ENCODE results near the gene CMTM7. TPM values are rescaled to one million over a fixed set of nuclear protein-coding genes. Genes with fewer than 3 reads are reported as not detected.
"Not testable (repeated sequence)": the region's sequence is repeated elsewhere in the genome, so short reads cannot be mapped to it uniquely, and the experiment has no call there.

CMTM7 gene
- total RNA-seq, 1 donor from 2014 or later = 19.8 TPM

DNA sequence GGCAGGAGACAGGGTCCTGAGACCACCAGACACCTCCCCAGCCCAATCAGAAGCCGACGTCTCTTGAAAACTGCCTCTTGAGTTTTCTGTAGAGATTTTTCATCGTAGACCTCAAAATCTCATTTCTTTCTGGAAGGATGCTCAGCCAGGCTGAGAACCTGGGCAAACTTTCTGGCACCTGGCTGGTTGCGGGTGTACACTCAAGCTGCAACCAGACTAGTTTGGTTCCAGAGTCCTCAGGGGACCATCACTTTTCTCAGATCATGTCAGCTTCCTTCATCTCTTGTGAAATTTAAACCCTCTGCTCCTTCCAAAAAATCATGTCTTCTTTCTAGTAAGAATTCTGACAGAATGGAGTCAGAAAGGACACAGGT is 45.1 kb downstream of the CMTM7 start:
- no peak for DNase-seq (ENCODE audit: low read depth in 2 of 2)

DNA sequence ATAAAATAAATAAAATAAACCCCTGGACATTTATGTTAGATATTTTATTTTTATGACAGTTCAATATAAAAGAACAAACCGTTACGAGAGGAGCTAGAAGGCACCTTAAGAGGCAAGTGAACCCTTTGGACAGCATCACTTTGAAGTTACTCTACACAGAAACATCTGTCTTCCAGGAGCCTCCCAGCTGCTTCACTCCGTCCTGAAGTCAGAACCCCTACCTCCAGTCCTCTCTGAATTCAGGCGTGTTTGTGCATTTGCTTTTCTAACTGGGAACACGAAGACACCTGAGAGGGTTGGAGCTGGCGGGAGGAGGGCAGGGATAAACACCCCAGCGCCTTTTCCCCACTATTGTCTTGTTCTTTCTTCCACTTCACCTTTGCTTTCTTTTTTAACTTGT is 46.2 kb downstream of the CMTM7 start:
- DNase-seq (ENCODE audit: low read depth in 2 of 2) = no peak

DNA sequence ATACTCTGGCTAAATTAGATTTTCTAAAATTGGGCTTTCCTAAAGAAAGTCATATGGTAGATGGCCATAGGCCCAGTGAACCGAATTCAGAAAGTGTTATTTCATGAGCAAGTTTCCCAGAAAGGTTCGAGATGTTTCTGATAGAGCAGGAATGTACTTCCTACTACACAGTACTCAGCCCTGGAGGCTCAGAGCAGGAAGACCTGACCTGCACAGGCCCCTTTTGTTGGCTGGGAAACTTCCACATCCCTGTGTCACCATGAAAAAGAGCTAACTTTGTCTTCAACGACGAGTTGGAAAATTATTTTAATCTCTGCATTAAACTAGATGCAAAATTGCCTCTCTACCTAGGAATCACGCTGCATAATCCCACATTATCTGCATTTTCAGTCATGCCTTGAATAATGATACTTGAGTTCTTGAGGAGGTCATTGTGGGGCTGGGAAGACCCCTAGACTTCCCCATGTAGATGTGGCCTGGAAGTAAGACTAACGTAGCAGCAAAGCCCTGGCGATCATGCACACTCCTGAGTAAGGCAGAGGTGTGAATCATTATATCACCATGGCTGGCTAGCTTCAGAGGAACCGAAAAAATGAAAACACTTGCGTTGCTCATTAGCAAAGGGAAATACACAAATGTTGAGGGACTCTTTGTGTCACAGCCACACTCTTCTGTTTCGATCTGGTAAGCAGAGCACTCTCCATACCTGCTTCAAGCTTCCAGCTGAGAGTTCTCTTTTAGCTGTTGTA is 47.1 kb downstream of the CMTM7 start:
- DNase-seq (ENCODE audit: low read depth in 2 of 2) = peak in 1 of 2 donors; percentile 38

DNA sequence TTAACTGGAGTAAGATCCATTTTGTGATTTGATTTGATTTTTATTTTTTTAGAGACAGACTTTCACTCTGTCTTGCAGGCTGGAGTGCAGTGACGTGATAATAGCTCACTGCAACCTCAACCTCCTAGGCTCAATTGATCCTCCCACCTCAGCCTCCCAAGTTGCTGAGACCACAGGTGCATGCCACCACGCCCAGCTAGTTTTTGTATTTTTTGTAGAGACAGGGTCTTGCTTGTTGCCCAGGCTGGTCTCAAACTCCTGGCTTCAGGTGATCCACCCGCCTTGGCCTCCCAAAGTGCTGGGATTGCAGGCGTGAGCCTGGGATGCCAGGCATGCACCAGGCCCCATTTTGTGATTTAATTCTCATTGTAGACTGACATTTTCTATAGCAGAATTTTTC is 47.8 kb downstream of the CMTM7 start:
- DNase-seq (ENCODE audit: low read depth in 2 of 2) = not testable (repeated sequence)

DNA sequence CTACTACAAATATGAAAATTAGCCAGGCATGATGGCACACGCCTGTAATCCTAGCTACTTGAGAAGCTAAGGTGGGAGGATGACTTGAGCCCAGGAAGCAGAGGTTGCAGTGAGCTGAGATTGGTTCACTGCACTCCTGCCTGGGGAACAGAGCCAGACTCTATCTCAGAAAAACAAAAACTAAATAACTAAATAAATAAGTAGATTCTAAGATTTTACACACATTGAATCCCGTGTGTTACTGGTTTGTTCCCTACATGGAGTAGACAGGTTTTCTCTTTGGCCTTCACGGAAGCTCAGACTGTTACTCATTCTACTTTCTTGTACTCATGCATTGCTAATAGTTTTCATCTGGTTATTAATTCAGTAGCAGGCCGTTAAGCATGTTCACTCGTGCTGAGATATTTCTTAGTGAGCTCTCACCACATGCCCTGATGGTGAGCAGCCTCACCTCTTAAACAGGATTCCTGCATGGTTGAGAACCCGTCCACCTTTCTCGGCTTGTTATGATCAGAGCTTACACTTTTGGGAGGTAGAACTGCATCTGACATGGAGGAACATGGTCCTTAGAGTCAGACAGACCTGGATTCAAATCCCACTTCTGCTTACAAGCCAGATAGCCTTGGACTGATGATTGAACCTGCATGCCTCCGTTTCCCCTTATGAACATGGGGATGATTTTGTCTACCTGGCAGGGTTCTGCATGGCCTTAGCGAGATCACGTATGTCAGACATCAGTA is 49.1 kb downstream of the CMTM7 start:
- no peak for DNase-seq (ENCODE audit: low read depth in 2 of 2)

DNA sequence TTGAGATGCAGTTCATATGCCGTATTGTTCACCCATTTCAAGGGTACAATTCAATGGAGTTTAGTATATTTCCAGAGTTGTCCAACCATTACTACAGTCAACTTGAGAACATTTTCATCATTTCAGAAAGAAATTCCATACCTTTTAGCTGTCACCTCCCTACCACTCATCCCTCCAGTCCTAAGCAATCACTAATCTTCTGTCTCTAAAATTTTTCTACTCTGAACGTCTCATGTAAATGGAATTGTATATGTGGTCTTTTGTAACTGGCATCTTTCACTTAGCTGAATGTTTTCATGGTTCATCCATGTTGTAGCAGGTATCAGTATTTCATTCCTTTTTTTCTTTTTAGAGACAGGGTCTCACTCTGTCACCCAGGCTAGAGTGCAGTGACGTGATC is 51.1 kb downstream of the CMTM7 start:
- no peak for DNase-seq (ENCODE audit: low read depth in 2 of 2)

DNA sequence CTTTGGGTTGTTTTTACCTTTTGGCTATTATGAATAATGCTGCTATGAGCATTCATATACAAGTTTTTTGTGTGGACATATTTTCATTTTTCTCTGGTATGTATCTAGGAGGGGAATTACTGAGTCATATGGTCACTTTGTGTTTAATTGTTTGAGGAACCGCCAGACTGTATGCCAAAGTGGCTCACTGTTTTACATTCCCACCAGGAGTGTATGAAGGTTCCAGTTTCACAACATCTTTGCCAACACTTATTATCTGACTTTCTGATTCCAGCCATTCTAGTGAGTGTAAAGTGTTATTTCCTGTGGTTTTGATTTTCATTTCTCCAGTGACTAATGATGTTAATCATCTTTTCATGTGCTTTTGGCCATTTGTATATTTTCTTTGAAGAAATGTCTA is 51.8 kb downstream of the CMTM7 start:
- peak; percentile 81 to 95 for DNase-seq (ENCODE audit: low read depth in 2 of 2)

DNA sequence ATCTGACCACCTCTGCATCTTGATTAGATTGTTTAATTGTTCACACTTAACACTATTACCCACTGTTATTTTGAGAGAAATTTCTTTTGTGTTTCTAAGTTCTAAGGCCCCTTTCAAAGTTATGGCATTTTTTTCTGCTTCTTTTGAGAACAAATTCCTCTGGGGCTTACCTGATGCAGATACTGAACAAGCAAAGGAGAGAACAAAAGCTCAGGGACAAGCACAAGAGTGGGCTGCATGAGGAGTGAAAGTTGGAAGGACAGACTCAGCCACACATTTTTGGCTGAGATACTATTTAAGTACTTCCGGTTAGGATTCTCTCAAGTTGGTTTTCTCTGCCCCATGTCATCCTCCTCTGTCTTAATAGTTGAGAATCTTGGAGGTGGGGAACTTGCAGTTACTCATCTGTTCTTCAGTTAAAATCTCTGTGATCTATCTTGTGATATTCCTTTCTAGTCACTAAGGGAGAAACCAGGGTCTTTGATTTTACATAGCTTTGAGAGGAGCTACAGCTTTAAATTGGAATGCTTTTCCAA is 56.3 kb downstream of the CMTM7 start:
- no peak for DNase-seq (ENCODE audit: low read depth in 2 of 2)

DNA sequence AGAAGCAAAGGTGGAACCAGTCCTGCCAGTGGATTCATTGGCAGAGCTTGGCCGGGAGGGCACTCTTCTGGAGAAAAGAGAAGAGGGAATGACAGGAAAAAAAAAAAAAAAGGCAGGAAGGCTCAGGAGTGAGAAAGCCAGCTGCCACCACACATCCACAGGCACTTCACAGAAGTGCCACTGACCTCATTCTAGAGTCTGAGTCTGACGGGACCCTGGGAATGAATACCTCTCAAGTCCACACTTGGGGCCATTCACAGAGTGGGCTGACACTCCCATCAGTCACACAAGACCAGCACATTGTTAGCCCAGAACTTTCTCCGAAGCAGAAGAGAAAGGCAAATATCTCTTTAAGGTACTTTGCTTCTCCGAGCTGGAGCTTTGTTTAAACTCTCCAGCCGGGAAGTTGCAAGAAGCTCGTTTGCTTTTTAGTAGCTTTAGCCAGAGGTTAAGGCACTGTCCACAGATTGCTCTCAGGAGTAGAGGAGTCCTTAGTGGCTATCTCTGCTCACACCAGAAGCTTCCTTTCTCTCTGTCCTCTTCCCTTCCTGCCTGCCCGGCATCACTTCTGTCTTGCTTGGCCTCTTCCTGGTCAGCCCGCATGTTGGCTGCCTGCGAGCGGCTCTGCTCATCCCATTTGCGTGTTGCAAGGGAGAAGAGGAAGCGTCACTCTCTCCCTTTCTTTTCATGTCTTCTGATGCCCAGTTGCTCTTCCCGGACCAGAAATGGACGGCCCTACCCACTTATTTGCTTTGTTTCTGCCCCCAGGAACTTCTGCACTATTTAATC is 57.2 kb downstream of the CMTM7 start:
- no peak for DNase-seq (ENCODE audit: low read depth in 2 of 2)

DNA sequence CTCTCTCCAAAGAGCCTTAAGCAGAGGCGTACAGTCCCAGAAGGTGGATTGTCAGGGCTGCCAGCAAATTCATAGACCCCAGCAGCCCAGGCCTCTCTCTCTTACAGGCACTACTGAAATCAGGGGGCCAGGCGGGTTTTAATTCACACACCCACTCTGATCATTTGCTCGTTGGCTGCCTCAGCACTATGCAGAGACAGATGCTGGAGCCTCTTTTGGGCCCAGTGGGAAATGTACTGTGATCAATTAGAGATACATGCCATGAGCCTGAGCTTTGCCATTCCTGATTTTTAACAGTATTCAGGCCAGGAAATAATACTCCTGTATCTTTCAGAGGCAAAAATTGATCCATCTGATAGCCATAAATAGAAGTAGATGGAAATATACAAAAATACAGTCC is 58.0 kb downstream of the CMTM7 start:
- DNase-seq (ENCODE audit: low read depth in 2 of 2) = no peak

DNA sequence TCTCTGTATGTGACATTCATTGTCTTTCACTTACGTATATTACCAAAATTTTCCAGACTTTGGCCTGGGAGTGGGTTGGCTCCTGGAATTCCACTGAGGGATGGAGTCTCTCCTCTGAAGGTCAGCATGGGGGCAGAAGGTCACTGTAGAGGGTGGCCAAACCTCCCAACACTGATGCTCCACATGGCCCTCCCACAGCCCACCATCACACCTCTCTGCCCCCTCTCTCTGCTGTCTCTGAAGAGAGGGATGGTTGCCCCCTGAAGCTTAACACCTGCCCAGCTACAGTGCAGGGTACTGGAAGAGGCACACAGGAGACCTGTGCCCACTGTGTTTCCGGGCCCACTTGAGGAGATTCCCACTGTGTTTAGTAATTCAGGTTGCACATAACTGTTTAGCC is 58.8 kb downstream of the CMTM7 start:
- no peak for DNase-seq (ENCODE audit: low read depth in 2 of 2)

DNA sequence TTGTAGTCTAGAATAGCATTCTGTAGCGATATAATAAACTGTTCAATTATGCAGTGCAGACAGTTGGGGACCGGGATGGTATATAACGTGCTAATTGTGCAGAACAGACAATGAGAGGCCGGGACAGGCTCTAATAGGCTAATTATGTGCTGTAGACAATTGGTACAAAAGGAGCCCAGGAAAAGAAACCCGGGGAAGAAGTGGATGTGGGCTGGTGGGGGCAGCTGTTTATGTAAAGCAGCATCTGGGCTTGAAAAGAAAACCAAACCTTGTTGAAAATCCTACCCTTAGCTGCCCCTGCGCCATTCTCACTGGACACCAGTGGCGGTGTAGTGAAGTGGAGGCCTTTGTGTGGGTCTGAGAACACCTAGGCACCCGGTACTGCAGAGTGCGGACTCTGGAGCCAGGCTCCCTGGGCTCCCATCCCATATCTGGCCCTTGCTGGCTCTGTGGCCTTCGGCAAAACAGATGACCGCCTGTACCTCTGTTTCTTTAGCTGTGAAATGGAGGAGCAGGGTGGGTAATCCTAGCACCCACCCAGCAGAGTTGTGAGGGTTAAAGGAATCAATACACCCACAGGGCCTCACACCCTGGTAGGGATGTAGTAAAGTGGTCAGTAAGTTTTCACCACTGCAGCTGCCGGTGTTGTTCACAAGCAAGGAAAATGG is 59.5 kb downstream of the CMTM7 start:
- DNase-seq (ENCODE audit: low read depth in 2 of 2) = no peak

DNA sequence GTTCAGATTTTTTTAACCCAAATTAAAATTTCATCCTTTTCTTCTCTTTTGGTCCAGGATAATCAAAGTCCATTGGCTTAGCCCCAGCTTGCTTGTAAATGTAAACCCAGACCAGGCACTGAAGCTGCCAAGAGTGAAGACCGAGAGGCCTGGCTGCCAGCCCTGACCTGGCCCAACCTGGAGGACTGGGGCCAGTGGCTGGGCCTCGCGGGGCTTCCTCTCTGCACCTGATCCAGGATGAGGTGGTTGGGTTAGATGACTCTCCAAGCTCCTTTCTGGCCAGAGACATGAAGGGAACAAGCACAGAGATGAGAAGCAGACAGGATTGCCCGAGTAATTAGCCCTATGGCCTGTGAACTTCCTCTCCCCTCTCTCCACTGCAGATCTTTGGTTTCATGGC is 60.4 kb downstream of the CMTM7 start:
- DNase-seq (ENCODE audit: low read depth in 2 of 2) = no peak

DNA sequence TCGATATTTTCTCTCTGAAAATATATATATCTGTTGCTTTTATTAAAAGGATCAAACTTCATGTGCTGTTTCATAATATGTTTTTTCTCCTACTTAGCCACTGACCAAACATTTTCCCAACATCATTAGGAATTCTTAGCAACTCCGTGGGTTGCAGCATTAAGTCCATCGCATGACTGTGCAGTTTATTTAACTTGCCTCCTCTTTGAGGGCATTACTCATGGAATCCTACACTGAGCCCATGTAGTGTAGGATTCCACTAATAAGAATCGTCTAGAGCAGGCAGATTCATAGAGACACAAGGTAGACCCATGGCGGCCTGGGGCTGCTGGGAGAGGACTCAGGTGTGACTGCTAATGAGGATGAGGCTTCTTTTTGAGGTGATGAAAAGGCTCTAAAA is 61.7 kb downstream of the CMTM7 start:
- DNase-seq (ENCODE audit: low read depth in 2 of 2) = no peak

DNA sequence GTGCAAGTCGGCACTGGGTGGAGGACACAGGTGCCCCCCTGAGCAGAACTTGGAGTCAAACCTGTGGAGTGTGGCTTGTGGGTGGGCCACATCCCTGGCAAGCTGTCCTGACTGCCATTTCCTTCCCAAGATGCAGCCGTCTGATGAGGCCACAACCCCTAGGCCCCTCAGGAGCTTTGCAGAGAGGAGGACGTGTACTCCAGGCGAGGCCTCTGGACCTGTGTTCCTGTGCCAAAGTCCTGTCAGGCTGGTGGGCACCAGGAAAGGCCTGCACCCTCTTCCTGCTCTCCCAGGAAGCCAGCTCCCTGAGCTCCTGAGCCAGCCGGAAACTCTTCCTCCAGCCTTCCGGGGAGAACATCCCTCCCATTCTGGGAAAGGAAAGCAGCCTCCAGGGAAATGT is 62.5 kb downstream of the CMTM7 start:
- DNase-seq (ENCODE audit: low read depth in 2 of 2) = no peak

DNA sequence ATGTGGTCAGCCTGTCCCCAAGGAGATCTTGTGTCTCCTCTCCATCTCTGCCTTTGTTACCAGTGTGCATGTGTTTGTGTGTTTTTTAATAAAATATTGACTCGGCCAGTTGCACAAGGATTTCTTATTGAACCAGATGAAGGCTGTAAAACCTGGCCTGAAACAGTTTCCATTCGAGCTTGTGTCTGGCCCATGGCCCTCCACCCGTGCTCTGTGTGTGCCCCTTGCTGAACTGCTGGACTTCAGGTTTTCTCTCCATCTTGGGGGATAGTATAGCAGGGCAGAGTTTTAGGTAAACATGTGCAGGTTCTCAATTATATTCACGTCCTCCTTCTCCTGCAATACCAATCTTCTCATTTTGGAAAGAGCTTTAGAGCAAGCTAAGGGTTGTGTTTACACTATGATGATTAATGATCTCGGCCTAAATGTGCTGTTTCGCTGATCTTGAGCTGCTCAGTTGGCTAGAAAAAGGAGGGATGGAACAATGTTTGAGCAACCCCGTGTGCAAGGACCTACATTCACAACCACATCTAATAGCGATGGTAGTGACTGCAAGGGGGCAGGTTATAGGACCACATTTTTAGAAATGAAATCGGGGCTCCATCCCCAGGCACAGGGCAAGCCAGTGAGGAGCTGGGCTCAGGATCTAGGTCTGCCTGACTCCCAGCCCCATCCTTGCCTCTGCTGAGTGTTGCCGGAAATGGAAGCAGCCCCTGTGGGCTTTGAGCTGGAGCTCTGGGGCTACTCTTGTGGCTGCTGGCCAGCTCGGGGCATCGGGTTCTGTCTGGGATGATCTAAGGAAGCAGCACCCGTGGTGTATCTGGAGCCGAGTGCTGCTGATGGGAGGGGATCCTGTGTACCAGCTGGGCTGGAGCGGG is 63.3 kb downstream of the CMTM7 start:
- DNase-seq (ENCODE audit: low read depth in 2 of 2) = no peak

DNA sequence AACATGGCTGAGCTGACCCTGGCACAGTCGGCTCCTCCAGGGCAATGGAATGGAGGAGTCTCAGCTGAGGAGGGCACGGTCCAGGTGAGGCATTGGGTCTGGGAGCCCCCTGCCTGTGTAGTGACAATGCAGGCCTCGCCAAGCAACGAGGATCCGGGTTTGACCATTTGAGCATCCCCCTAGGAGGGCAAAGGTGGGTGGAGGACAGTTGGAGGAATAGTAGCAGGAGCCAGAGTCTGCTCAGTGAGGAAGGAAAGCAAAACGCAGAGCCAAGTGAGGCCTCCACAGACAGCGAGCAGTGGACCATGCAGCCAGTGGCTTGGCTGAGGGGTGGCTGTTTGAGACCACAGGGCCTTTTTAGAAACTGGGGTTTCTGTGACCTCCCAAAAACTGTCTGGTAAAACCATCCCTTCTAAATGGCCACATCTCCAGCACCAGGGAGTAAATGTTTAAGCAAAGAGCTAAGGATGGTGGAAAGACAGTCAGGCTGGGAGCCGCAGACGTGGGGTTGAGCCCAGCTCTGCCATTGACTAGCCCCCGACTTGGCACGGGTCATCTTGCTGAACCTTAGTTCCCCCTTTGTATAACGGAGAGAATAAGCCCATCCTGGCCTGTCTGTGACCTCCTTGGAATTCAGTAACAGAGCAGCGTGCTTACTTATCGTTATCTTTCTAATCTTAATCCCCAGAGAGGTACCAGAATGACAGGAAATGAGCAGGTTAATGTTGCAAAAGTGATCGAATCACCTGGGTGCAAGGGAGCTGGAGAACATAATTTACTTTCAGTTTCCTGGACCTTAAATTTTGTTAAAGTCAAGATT is 64.2 kb downstream of the CMTM7 start:
- DNase-seq (ENCODE audit: low read depth in 2 of 2) = no peak

DNA sequence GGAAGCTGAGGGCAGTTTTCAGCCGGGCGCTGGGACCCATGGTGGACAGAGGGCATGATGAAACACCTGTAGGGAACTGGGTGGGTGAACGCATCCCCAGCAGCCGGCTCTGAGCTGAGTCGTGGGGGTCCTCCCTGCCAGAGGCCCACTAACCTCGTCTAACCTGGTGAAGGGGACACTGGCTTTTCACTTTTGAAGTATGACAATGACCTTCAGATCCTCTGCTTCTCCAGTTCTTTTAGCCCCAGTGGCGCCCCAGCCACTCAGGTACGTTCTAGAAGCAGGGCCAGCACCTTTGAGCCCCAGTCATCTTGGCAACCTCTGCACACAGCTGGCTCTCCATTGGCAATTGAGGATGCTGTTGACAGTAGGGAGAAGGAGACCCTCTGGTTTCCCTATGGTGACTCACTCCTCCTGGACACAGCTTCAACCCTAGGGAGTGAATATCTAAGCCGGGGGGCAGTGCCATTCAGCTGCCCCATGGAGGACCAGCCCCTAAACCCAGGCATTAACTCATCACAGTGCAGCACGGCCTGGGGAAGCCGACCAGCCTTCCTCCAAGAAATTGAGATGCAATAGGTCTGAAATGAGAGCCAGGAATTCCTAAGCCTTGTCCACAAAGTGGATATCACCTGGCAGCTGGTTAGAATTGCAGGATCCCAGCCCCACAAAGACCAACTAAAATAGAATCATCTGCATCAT is 64.9 kb downstream of the CMTM7 start:
- no peak for DNase-seq (ENCODE audit: low read depth in 2 of 2)

DNA sequence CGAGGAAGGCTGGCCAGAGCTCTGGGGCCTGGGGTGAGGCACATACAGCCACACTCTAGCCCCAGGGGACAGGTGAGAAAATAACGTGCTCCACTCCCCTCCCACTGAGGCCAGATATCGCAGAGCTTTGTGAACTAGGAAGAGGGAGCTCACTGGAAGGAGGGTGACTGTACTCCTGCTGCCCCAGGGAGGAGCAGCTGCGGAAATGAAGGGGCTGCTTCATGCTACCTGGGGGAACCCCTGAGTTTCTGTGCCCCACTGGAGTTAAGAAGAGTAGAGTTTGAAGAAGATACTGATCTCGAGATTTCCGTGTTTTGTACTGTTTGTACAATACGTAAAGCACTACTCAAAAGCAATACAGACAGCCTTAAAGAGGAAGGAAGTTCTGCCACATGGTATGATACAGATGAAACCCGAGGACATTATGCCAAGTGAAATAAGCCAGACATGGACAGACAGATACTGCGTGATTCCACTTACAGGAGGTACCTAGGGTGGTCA is 66.4 kb downstream of the CMTM7 start:
- peak; percentile 29 to 69 for DNase-seq (ENCODE audit: low read depth in 2 of 2)
